ENCODE measurements around the gene SMYD3.
"Not testable (repeated sequence)": the region's sequence is repeated elsewhere in the genome, so short reads cannot be mapped to it uniquely, and the experiment has no call there.

Gene SMYD3

GRCh38 chr1:245858022-245858721 is 648.9 kb downstream of the SMYD3 start:
- DNase-seq (ENCODE audit: low read depth in 2 of 3, low spot score in 1 of 3): no peak

- DNase-seq (ENCODE audit: low read depth in 2 of 3, low spot score in 1 of 3): no peak
Observed at GRCh38 chr1:245856944-245857531, 650.0 kb downstream of the SMYD3 start.

GRCh38 chr1:245855846-245856730 is 651.0 kb downstream of the SMYD3 start:
- DNase-seq (ENCODE audit: low read depth in 2 of 3, low spot score in 1 of 3): no peak

- no peak for DNase-seq (ENCODE audit: low read depth in 2 of 3, low spot score in 1 of 3)
Observed at GRCh38 chr1:245853291-245853690, 653.8 kb downstream of the SMYD3 start.

- no peak for DNase-seq (ENCODE audit: low read depth in 2 of 3, low spot score in 1 of 3)
Observed at GRCh38 chr1:245843101-245843500, 664.0 kb downstream of the SMYD3 start.

GRCh38 chr1:245842106-245842505 is 665.0 kb downstream of the SMYD3 start:
- no peak for DNase-seq (ENCODE audit: low read depth in 2 of 3, low spot score in 1 of 3)

GRCh38 chr1:245840971-245841370 is 666.1 kb downstream of the SMYD3 start:
- no peak for DNase-seq (ENCODE audit: low read depth in 2 of 3, low spot score in 1 of 3)

- no peak for DNase-seq (ENCODE audit: low read depth in 2 of 3, low spot score in 1 of 3)
Observed at GRCh38 chr1:245837718-245838117, 669.4 kb downstream of the SMYD3 start.

- DNase-seq (ENCODE audit: low read depth in 2 of 3, low spot score in 1 of 3): no peak
Observed at GRCh38 chr1:245835386-245835785, 671.7 kb downstream of the SMYD3 start.

GRCh38 chr1:245834002-245834401 is 673.1 kb downstream of the SMYD3 start:
- DNase-seq (ENCODE audit: low read depth in 2 of 3, low spot score in 1 of 3): no peak

- no peak for DNase-seq (ENCODE audit: low read depth in 2 of 3, low spot score in 1 of 3)
Observed at GRCh38 chr1:245832771-245833527, 674.1 kb downstream of the SMYD3 start.

GRCh38 chr1:245831518-245831917 is 675.6 kb downstream of the SMYD3 start:
- no peak for DNase-seq (ENCODE audit: low read depth in 2 of 3, low spot score in 1 of 3)

GRCh38 chr1:245829826-245830225 is 677.3 kb downstream of the SMYD3 start:
- no peak for DNase-seq (ENCODE audit: low read depth in 2 of 3, low spot score in 1 of 3)

- DNase-seq (ENCODE audit: low read depth in 2 of 3, low spot score in 1 of 3): no peak
Observed at GRCh38 chr1:245829194-245829593, 677.9 kb downstream of the SMYD3 start.

GRCh38 chr1:245827301-245827700 is 679.8 kb downstream of the SMYD3 start:
- DNase-seq (ENCODE audit: low read depth in 2 of 3, low spot score in 1 of 3): no peak

GRCh38 chr1:245825128-245825901 is 681.8 kb downstream of the SMYD3 start:
- no peak for DNase-seq (ENCODE audit: low read depth in 2 of 3, low spot score in 1 of 3)

GRCh38 chr1:245823408-245824147 is 683.5 kb downstream of the SMYD3 start:
- no peak for DNase-seq (ENCODE audit: low read depth in 2 of 3, low spot score in 1 of 3)

- DNase-seq (ENCODE audit: low read depth in 2 of 3, low spot score in 1 of 3): no peak
Observed at GRCh38 chr1:245822996-245823395, 684.1 kb downstream of the SMYD3 start.

GRCh38 chr1:245818363-245818762 is 688.7 kb downstream of the SMYD3 start:
- not testable (repeated sequence) for DNase-seq (ENCODE audit: low read depth in 2 of 3, low spot score in 1 of 3)

GRCh38 chr1:245816496-245816895 is 690.6 kb downstream of the SMYD3 start:
- not testable (repeated sequence) for DNase-seq (ENCODE audit: low read depth in 2 of 3, low spot score in 1 of 3)
